OCI-LY7 (cell line): ENCODE results near the gene CASKIN1. TPM values are rescaled to one million over a fixed set of nuclear protein-coding genes. Genes with fewer than 3 reads are reported as not detected.

Experiments used
- BruUV-seq: library from RNA; stranded (reverse); fragments of 400-500 nt; replicated peaks from 2 replicates; lab custom pipeline; 2021; lab: Mats Ljungman, UMichigan
- CTCF ChIA-PET: fragments of 300-600 bp; sonication (Branson Sonifier 250); formaldehyde crosslinking; loops from one replicate; lab custom pipeline; 2022; ENCODE audit warnings: antibody characterized with exemption; ENCODE audit not compliant: unreplicated experiment; lab: Charles Lee
- POLR2A ChIA-PET: fragments of 300-600 bp; sonication (Branson Sonifier 250); formaldehyde crosslinking; loops from one replicate; lab custom pipeline; 2022; ENCODE audit warnings: antibody characterized with exemption; lab: Charles Lee
- DNase-seq: peaks from one replicate; pipeline ENCODE4 v3.0.0-alpha.2; 2015; ENCODE audit warnings: low spot score
- H2AFZ ChIP-seq: fragments of 200-600 bp; sonication (generic), shearing (Covaris generic); 2 replicates; pipeline ENCODE4 v1.6.1; 2014; ENCODE audit warnings: mild to moderate bottlenecking, antibody characterized with exemption, low read length, moderate library complexity
- H3K27ac ChIP-seq: fragments of 200-600 bp; sonication (generic); 2 replicates; pipeline ENCODE4 v1.5.1; 2014; ENCODE audit warnings: mixed run types, low read depth, mild to moderate bottlenecking, moderate library complexity, low read length, inconsistent platforms; ENCODE audit not compliant: poor library complexity, severe bottlenecking
- H3K36me3 ChIP-seq: fragments of 200-600 bp; sonication (generic); 2 replicates; pipeline ENCODE4 v1.6.1; 2014; ENCODE audit warnings: mild to moderate bottlenecking, antibody characterized with exemption, low read length, moderate library complexity, mixed read lengths; ENCODE audit not compliant: insufficient read depth
- H3K4me1 ChIP-seq: fragments of 200-600 bp; sonication (generic); 2 replicates; pipeline ENCODE4 v1.5.1; 2014; ENCODE audit warnings: mild to moderate bottlenecking, low read length; ENCODE audit not compliant: insufficient read depth, poor library complexity, severe bottlenecking
- H3K4me2 ChIP-seq: fragments of 200-600 bp; sonication (generic); 2 replicates; pipeline ENCODE4 v1.6.1; 2014; ENCODE audit warnings: mild to moderate bottlenecking, low read length
- H3K4me3 ChIP-seq: fragments of 200-600 bp; sonication (generic); 2 replicates; pipeline ENCODE4 v1.5.1; 2014; ENCODE audit warnings: mild to moderate bottlenecking, low read depth, low read length; ENCODE audit not compliant: poor library complexity, severe bottlenecking
- H3K79me2 ChIP-seq: fragments of 200-600 bp; sonication (generic); 2 replicates; pipeline ENCODE4 v1.6.1; 2016; ENCODE audit warnings: low read depth, mild to moderate bottlenecking, low read length, moderate library complexity, mixed read lengths; ENCODE audit not compliant: insufficient read depth
- H3K9me2 ChIP-seq: fragments of 200-600 bp; sonication (generic); 2 replicates; pipeline ENCODE4 v1.6.1; 2016; ENCODE audit warnings: mild to moderate bottlenecking, low read length, mixed read lengths; ENCODE audit not compliant: insufficient read depth
- H3K9me3 ChIP-seq: fragments of 200-600 bp; sonication (generic); 2 replicates; pipeline ENCODE4 v1.6.1; 2014; ENCODE audit warnings: mild to moderate bottlenecking, mixed run types, low read length, mixed read lengths
- H4K20me1 ChIP-seq: fragments of 200-600 bp; sonication (generic); 2 replicates; pipeline ENCODE4 v1.6.1; 2014; ENCODE audit warnings: mild to moderate bottlenecking, antibody characterized with exemption, low read length, moderate library complexity, mixed read lengths; ENCODE audit not compliant: insufficient read depth
- CTCF ChIP-seq: fragments of 200-600 bp; sonication (generic); conservative IDR thresholded peaks from 2 replicates; pipeline ENCODE4 v1.5.1; 2014; ENCODE audit warnings: mild to moderate bottlenecking, antibody characterized with exemption, low read length, moderate library complexity, mixed read lengths
- EZH2phosphoT487 ChIP-seq: fragments of 200-600 bp; sonication (generic); IDR thresholded peaks from 2 replicates; pipeline ENCODE4 v1.6.1; 2018; ENCODE audit warnings: low read depth, borderline replicate concordance, mild to moderate bottlenecking, mixed run types, antibody characterized with exemption, low read length, moderate library complexity, mixed read lengths
- intact Hi-C: fragments of 100-400 bp; cut with micrococcal nuclease; formaldehyde crosslinking; loops from one replicate; pipeline ENCODE4 v1.10.0; 2022; ENCODE audit not compliant: unreplicated experiment
- total RNA-seq, 2 experiments: library from RNA; depleted of rRNA in 1 of 2; stranded (reverse); fragments of >200 nt in 1 of 2; shearing (Covaris generic) in 1 of 2; gene quantifications; 2 replicates each; pipeline ENCODE4 v1.2.3, GENCODE V29; 2014 to 2022

CASKIN1 gene
- total RNA-seq, 2 experiments from 2014 or later = 0.06 to 0.09 TPM

GRCh38 chr16:2200313-2200712, 3.9 kb upstream of the CASKIN1 start:
- H3K27ac ChIP-seq = no peak overlapping the region
- no peak for TF ChIP-seq CTCF
- TF ChIP-seq EZH2phosphoT487 = no peak
- no peaks in the 10 kb centered on the region for H3K79me2 ChIP-seq
- POLR2A ChIA-PET = no interaction called here
- BruUV-seq = no TSS peak
- H2AFZ ChIP-seq = no peak overlapping the region
- H3K4me2 ChIP-seq = no peak overlapping the region
- CTCF ChIA-PET = no interaction called here
- H3K9me2 ChIP-seq = no peaks in the 10 kb centered on the region
- intact Hi-C loops = no loop called here
- H3K36me3 ChIP-seq = no peaks in the 10 kb centered on the region
- H3K9me3 ChIP-seq = no peaks in the 10 kb centered on the region
- no peaks in the 10 kb centered on the region for H4K20me1 ChIP-seq
- H3K4me1 ChIP-seq = peaks cover 5% of the 10 kb centered on the region
- DNase-seq = no peak
- H3K4me3 ChIP-seq = no peak overlapping the region

- H3K36me3 ChIP-seq = no peaks in the 10 kb centered on the region
- TF ChIP-seq CTCF = no peak
- no peak for TF ChIP-seq EZH2phosphoT487
- no peaks in the 10 kb centered on the region for H3K9me2 ChIP-seq
- no peaks in the 10 kb centered on the region for H3K9me3 ChIP-seq
- H3K4me1 ChIP-seq = peaks cover 2% of the 10 kb centered on the region
- CTCF ChIA-PET = no interaction called here
- no peak overlapping the region for H3K27ac ChIP-seq
- H3K4me3 ChIP-seq = no peak overlapping the region
- H2AFZ ChIP-seq = no peak overlapping the region
- H3K4me2 ChIP-seq = no peak overlapping the region
- POLR2A ChIA-PET = no interaction called here
- no peaks in the 10 kb centered on the region for H4K20me1 ChIP-seq
- no peaks in the 10 kb centered on the region for H3K79me2 ChIP-seq
- intact Hi-C loops = no loop called here
- DNase-seq = no peak
- BruUV-seq = no TSS peak
Observed at GRCh38 chr16:2199621-2200139, 3.3 kb upstream of the CASKIN1 start.

- no peaks in the 10 kb centered on the region for H3K9me3 ChIP-seq
- H4K20me1 ChIP-seq = no peaks in the 10 kb centered on the region
- H3K9me2 ChIP-seq = no peaks in the 10 kb centered on the region
- no TSS peak for BruUV-seq
- POLR2A ChIA-PET = no interaction called here
- no peaks in the 10 kb centered on the region for H3K36me3 ChIP-seq
- no peak for DNase-seq
- no peak for TF ChIP-seq CTCF
- no peak for TF ChIP-seq EZH2phosphoT487
- no peaks in the 10 kb centered on the region for H3K4me1 ChIP-seq
- CTCF ChIA-PET = no interaction called here
- intact Hi-C loops = no loop called here
- no peak overlapping the region for H3K4me3 ChIP-seq
- H2AFZ ChIP-seq = no peak overlapping the region
- H3K79me2 ChIP-seq = no peaks in the 10 kb centered on the region
- H3K4me2 ChIP-seq = no peak overlapping the region
- H3K27ac ChIP-seq = no peak overlapping the region
Observed at GRCh38 chr16:2199095-2199494, 2.7 kb upstream of the CASKIN1 start.
